Measurements from ENCODE around the gene ZNF804A. TPM values are rescaled to one million over a fixed set of nuclear protein-coding genes. Genes with fewer than 3 reads are reported as not detected.

ZNF804A gene
- total and polyA plus RNA-seq, 2 of the 8 experiments (the other 6 are each of a cell fraction or from before 2014, with no cell fraction given) = 0.02 TPM; not detected in 1

DNA sequence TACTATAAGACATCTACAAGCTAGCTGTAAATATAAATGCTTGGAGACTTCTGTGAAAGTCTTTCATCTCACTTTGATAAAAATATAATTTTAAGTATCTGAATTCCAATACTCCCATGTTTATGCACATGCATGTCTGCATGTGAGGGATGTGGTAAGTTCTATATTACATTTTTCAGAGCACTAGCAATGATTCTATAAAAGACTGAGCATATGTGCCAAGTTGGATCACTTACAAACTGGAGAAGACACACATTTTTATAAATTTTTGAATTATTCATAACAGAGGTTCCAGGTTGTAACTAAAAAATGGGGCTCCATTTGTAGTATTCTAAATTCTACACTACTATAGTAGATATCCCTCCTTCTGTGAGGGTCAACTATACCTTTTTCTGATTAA is 26.0 kb downstream of the ZNF804A start:
- Histone ChIP-seq H3K27me3 (replicated peaks in 1 of 4; ENCODE audit: control insufficient read depth in 3 of 4, extremely low read depth in 1 of 4, insufficient read depth in 3 of 4, low read length in 3 of 4) (no peaks in the 10 kb centered on the region), H2AK5ac (ENCODE audit: low read depth, low read length) (no peak overlapping the region), H3K18ac (ENCODE audit: extremely low read depth, low read length) (no peak overlapping the region), H4K8ac (ENCODE audit: extremely low read depth, insufficient read depth, low read length) (no peak overlapping the region), H3K4me2 (ENCODE audit: insufficient read depth in 1 of 2, low read depth in 2 of 2, low read length in 2 of 2) (no peak overlapping the region), H4K5ac (ENCODE audit: insufficient read length, low read depth, low read length) (no peak overlapping the region), H3K23ac (ENCODE audit: insufficient read length) (no peak overlapping the region), H3K9me3 (ENCODE audit: insufficient read depth in 2 of 2, low read depth in 1 of 2, low read length in 1 of 2) (no peaks in the 10 kb centered on the region), H2AFZ (ENCODE audit: low read length) (no peak overlapping the region), H4K20me1 (replicated peaks in 1 of 2; ENCODE audit: control insufficient read depth in 1 of 2, insufficient read depth in 2 of 2, low read length in 2 of 2) (peaks cover 0 to 2% of the 10 kb centered on the region in 2 experiments), H3K4ac (replicated peaks; ENCODE audit: insufficient read length, low read depth, low read length) (no peak overlapping the region), H2BK5ac (ENCODE audit: low read depth, low read length) (no peak overlapping the region), H3K36me3 (ENCODE audit: control insufficient read depth in 2 of 4, insufficient read depth in 4 of 4, low read length in 3 of 4) (no peaks in the 10 kb centered on the region), H3K56ac (replicated peaks; ENCODE audit: insufficient read length, low read depth, low read length) (no peak overlapping the region), H3K79me2 (ENCODE audit: control insufficient read depth in 1 of 2, insufficient read depth in 2 of 2, low read length in 2 of 2) (no peaks in the 10 kb centered on the region), H2BK20ac (ENCODE audit: low read length) (no peak overlapping the region), H2BK120ac (replicated peaks; ENCODE audit: low read depth, low read length) (no peak overlapping the region), H2BK15ac (ENCODE audit: low read length) (no peak overlapping the region), H4K91ac (replicated peaks; ENCODE audit: insufficient read length, low read length) (no peak overlapping the region), H3K79me1 (ENCODE audit: low read depth, low read length) (no peaks in the 10 kb centered on the region), H3K4me1 (replicated peaks in 1 of 4; ENCODE audit: control insufficient read depth in 3 of 4, insufficient read depth in 4 of 4, low read length in 3 of 4) (no peaks in the 10 kb centered on the region), H3K14ac (ENCODE audit: insufficient read length) (no peak overlapping the region), H3K23me2 (ENCODE audit: low read depth, low read length) (no peaks in the 10 kb centered on the region), H3K4me3 (ENCODE audit: extremely low read depth in 1 of 4, insufficient read depth in 2 of 4, low read depth in 3 of 4, low read length in 4 of 4) (no peak overlapping the region), H2BK12ac (ENCODE audit: low read depth, low read length) (no peak overlapping the region), H3K9ac (replicated peaks in 1 of 4; ENCODE audit: extremely low read depth in 1 of 4, low read depth in 3 of 4, low read length in 3 of 4) (no peak overlapping the region), H3K27ac (ENCODE audit: low read depth, low read length) (no peak overlapping the region)
- CTCF ChIA-PET (ENCODE audit: partially characterized antibody) = no interaction called here
- POLR2A ChIA-PET (ENCODE audit: partially characterized antibody) = no interaction called here
- DNase-seq (ENCODE audit: low read depth in 1 of 2, low spot score in 2 of 2) (no peak), FAIRE-seq (no peak)
- TF ChIP-seq HDAC2 (IDR thresholded peaks at IDR 0.05; ENCODE audit: borderline replicate concordance in 1 of 2, low read depth in 2 of 2, low read length in 2 of 2) (no peak), CEBPB (IDR thresholded peaks at IDR 0.05; ENCODE audit: low read depth, low read length) (no peak), POLR2AphosphoS5 (IDR thresholded peaks at IDR 0.05; ENCODE audit: low read depth, low read length) (no peak), ASH2L (IDR thresholded peaks at IDR 0.05; ENCODE audit: low read length) (no peak), EP300 (IDR thresholded peaks at IDR 0.05; ENCODE audit: borderline replicate concordance in 1 of 2, low read depth in 2 of 2, low read length in 2 of 2) (no peak), CTCF (IDR thresholded peaks at IDR 0.05; ENCODE audit: control extremely low read depth in 1 of 3, insufficient read depth in 1 of 3, low read depth in 1 of 3, low read length in 3 of 3) (no peak), SIX5 (IDR thresholded peaks at IDR 0.05; ENCODE audit: low read depth, low read length) (no peak), NANOG (IDR thresholded peaks at IDR 0.05; ENCODE audit: insufficient read depth, low read depth, low read length, poor library complexity, severe bottlenecking) (no peak), TEAD4 (IDR thresholded peaks at IDR 0.05; ENCODE audit: low read depth, low read length) (no peak), KDM1A (IDR thresholded peaks at IDR 0.05; ENCODE audit: borderline replicate concordance, low read length) (no peak)

Measured in H1 (cell line).